NCI-H2171 (cell line): ENCODE data around the gene KRT28.
"Not testable (repeated sequence)": the region's sequence is repeated elsewhere in the genome, so short reads cannot be mapped to it uniquely, and the experiment has no call there.

Experiments used
- DNase-seq: peaks from one replicate; lab custom pipeline; 2025; lab: John Stamatoyannopoulos, UW

KRT28 gene

DNA sequence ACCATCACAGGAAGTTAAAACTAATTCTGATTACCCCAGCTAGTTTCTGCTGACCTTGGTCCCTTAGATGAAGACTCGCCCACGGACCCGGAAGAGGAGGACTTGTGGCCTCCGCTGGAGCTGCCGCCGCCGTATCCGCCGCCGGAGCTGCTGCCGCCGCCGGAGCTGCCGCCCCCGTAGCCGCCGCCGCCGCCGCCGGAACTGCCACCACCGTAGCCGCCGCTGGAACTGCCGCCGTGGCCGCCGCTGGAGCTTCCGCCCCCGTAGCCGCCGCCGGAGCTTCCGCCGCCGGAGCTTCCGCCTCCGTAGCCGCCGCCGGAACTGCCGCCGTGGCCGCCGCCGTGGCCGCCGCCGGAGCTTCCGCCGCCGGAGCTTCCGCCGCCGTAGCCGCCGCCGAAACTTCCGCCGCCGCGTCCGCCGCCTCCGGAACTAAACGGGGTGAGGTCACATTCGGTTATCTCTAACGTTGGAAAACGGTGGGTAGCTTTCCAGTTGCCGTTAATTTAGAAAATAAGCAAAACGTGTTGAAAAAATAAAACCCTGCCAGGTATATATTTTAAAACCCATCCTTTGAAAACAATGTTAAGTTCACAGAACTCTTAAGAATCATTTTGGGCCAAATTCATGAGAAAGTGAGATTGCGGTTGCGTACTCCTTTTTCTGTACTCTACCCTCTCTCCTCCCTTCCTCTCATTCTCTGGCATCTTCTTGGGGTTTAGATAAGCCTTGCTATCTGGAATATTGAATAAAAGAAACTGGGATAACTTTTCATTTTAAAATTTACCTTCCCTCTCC is 19.2 kb upstream of the KRT28 start:
- DNase-seq, result peak; percentile 71

- DNase-seq, result no peak
Observed at GRCh38 chr17:40818343-40818732, 18.6 kb upstream of the KRT28 start.

GRCh38 chr17:40817103-40817682 is 17.4 kb upstream of the KRT28 start:
- no peak for DNase-seq

- DNase-seq, result no peak
Observed at GRCh38 chr17:40816569-40816968, 16.8 kb upstream of the KRT28 start.

- no peak for DNase-seq
Observed at GRCh38 chr17:40815381-40815780, 15.6 kb upstream of the KRT28 start.

- DNase-seq, result not testable (repeated sequence)
Observed at GRCh38 chr17:40814657-40815056, 14.9 kb upstream of the KRT28 start.

DNA sequence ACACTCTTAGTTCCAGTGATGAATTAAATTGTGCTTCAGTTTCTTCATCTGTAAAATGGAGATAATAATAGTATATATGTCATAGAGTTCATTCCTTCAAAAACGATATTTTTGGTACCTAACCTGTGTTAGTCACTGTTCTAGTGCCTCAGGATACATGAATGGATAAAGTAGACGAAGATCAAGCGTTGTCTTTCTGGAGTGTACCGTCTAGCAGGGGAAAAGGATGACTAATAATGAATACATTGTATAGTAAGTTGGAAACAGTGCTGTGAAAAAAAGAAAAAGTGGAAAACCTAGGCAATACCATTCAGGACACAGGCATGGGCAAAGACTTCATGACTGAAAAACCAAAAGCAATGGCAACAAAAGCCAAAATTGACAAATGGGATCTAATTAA is 14.0 kb upstream of the KRT28 start:
- DNase-seq, result no peak

DNA sequence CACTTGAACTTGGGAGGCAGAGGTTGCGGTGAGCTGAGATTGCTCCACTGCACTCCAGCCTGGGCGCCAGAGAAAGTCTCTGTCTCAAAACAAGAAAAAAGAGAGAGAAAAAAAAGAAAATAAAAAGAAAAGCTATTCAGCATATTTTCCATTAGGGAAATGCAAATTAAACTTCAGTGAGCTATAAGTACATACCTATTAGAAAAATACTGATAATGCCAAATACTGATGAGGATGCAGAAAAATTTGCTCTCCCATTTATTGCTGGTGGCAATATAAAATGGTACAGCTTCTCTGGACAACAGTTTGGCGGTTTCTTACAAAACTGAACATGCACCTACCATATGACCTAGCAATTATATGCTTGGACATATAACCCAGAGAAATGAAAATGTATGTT is 12.9 kb upstream of the KRT28 start:
- no peak for DNase-seq

DNA sequence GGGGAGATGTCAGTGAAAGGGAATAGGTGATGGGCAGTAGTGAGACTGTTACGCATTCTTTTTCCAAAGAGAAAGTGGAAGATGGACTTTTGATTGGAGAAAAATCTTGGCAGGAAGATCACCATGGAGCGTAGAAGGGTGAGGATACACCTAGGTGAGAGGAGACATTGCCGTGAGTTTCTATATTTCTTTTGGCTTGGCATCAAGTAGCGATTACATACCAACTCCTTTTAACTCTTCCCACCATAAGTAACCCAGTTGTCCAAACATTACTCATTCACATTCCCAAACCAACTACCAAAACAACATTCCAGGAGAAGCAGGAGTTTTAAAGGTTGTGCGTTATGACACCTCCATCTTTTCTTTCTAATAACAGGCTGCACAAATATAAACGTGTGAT is 10.7 kb upstream of the KRT28 start:
- no peak for DNase-seq

GRCh38 chr17:40809721-40810421 is 10.1 kb upstream of the KRT28 start:
- no peak for DNase-seq

DNA sequence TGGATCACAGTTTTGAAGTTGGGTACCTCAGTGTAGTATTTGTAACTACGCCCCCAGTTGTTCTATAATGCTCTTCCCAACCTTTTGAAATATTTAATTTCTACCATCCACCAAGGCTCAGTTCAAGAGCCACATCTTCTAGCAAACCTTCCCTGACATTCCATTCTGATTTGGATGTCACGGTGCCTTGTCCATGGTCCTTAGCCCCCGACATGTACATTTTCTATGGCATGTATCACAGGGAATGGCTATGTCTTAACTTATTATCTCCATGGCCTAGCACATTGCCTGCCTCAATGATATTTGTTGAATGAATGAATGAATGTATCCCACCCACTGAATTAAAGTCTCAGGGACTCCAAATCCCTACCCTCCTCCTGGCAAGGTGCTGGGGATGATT is 6.4 kb upstream of the KRT28 start:
- no peak for DNase-seq

- peak; percentile 76 for DNase-seq
Observed at GRCh38 chr17:40803617-40804082, 3.9 kb upstream of the KRT28 start.

DNA sequence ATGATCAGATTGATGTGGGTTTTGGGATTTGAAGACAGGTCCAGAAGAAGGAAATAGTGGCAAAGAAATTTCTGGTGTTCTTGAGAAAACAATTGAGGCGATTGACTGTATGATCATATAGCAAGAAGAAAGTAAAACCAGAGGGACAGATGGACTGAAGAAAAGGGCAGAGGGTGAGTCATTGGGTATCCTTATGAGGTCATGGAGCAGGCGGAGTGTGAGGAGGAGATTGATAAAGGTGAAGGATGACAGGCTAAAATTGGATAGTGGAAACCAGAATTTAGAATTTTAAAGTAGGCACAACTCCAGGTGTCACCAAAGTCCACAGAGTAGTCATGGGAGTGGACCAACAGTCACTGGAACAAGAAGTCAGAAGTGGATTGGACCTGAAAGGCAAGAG is 1.4 kb upstream of the KRT28 start:
- no peak for DNase-seq

GRCh38 chr17:40800381-40800780 is 622 bp upstream of the KRT28 start:
- DNase-seq, result no peak

DNA sequence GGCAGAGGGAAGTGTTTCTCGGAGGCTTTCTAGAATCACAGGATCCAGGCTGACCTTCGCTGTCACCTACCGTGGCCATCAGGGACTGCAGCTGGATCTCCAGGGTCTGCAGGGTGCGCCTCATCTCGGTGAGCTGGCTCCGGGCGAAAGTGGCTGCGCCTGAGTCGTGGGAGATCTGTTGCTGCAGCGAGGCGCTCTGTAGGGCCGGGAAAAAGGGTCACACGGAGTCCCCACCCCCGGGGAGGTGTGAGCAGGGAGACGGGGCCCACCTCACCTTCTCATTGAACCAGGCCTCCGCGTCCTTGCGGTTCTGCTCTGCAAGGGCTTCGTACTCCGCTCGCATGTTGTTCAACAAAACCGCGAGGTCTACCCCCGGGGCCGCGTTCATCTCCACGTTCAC is 2.9 kb downstream of the KRT28 start:
- no peak for DNase-seq

GRCh38 chr17:40795019-40795667 is 4.6 kb downstream of the KRT28 start:
- DNase-seq, result no peak

GRCh38 chr17:40794466-40794865 is 5.3 kb downstream of the KRT28 start:
- no peak for DNase-seq

DNA sequence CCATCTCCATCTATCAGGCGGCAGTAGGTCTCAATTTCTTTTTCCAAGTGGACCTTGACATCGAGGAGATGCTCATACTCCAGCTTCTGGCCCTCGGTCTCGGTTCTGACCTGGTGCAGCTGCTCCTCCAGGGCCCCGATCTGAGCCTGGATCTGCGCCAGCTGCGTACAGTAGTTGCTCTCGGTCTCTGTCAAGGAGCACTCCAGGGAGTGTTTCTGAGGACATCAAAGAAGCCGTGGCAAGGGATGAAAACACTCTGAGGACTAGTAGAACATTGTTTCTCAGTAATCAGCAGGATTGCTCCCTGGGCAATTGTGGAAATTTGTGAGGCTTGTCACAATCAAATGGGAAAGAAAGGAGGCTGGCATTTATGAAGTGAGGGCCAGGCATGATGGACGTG is 5.9 kb downstream of the KRT28 start:
- no peak for DNase-seq

DNA sequence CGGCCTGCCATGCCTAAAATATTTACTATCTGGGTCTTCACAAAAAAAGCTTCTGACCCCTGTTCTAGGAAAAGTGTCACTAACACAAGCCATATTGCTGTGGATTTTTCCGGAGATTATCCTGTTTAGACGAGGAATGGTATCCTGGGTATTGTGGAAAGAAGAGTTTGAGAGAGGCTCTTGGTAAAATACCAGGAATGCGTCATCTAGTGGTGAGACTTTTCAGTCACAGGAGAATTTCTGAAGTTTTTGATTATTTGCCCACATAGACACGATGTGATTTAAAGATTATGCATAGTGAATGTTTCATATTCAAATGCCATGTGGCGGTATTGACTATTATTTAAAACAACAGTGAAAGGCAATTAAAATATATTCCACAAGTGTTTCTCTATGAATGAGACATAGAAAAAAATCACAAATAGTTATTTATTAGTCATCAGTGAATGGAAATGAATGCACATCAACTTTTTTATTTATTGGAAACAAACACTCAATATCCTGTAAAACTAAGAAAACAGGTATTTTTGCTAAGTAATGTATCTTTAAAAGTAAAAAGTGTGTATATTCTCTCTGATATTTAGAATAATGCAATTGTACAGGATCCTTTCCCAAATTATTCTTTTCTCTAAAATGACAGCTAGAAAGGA is 7.8 kb downstream of the KRT28 start:
- no peak for DNase-seq

DNA sequence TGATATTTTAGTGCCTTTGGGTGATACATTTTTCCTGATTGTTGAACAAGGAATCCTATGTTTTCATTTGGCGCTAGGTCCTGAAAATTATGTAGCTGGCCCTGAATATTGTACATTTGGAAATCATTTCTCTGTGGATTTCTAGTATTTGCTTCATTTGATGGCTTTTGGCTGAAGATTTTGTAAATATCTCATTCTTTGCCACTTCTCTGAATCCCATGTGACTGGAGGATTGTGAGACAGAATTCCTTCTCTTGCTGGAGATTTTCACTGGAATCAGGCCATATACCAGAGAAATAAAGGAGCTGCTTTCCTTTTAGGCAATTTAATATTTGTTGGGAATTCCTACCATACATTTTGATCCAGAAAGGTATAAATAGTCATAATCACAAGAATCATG is 8.6 kb downstream of the KRT28 start:
- DNase-seq, result no peak

DNA sequence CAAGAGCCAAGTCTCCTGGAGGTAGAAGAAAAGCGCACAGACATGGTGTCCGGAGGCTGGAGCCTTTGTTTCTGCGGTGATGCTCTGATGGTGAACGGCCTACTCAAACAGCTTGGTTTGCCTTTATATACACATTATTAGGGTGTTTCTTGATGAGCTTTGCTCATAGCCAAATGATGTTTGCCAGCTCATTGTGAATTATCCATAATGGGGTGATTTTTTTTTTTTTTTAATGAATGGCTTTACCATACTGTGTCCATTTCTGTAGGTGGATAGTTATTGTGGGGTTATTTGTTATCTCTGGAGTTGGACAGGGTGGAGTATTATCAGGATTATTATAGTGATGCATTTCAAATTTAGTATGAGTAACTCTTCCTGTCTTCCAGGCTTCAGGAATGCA is 17.3 kb downstream of the KRT28 start, which contains the start of gene KRT27:
TSS of gene KRT27 (minus strand) at position 101 of the 400 bp plus-strand sequence. CDS start at position 44, 57 bp downstream.
- DNase-seq, result no peak
